Transverse colon (tissue), 4 donors: Measurements from ENCODE around the gene MCF2L2. TPM values are rescaled to one million over a fixed set of nuclear protein-coding genes. Genes with fewer than 3 reads are reported as not detected.

ENCODE experiments used
- DNase-seq: peaks from one replicate; pipeline ENCODE4 v3.0.0-alpha.2; 2019
- H3K27ac ChIP-seq, 4 donors: fragments of 200-600 bp; sonication (generic); 2 replicates each; pipeline ENCODE4 v1.5.1; 2016 to 2018; ENCODE audit warnings: inconsistent platforms in 4 of 4
- H3K27me3 ChIP-seq: fragments of 200-600 bp; sonication (generic); 2 replicates; pipeline ENCODE4 v1.5.1; 2017; ENCODE audit warnings: inconsistent platforms
- H3K36me3 ChIP-seq, 4 donors: fragments of 200-600 bp; sonication (generic); 2 replicates each; pipeline ENCODE4 v1.5.1; 2017 to 2019; ENCODE audit warnings: inconsistent platforms in 4 of 4
- H3K4me1 ChIP-seq, 4 donors: fragments of 200-600 bp; sonication (generic); 2 replicates each; pipeline ENCODE4 v1.5.1; 2017 to 2020; ENCODE audit warnings: inconsistent platforms in 4 of 4
- H3K4me3 ChIP-seq, 4 donors: fragments of 200-600 bp; sonication (generic); 1 replicate in 1 of 4; 2 replicates in 3 of 4; pipeline versions ENCODE4 v1.5.1 to v1.6.1; 2017 to 2019; ENCODE audit warnings: inconsistent platforms in 4 of 4
- H3K9me3 ChIP-seq, 2 donors: fragments of 200-600 bp; sonication (generic); 2 replicates each; pipeline ENCODE4 v1.5.1; 2017 to 2019; ENCODE audit warnings: inconsistent platforms in 2 of 2
- EP300 ChIP-seq: sonication (generic); formaldehyde crosslinking; IDR thresholded peaks from one replicate; pipeline ENCODE4 v1.6.1; 2017; ENCODE audit warnings: antibody characterized with exemption, low read depth
- POLR2A ChIP-seq: fragments of 450-650 bp; IDR thresholded peaks from one replicate; pipeline ENCODE4 v1.6.1; 2016; ENCODE audit warnings: antibody characterized with exemption, mild to moderate bottlenecking, moderate library complexity
- POLR2AphosphoS5 ChIP-seq, 3 donors: sonication (generic); formaldehyde crosslinking; IDR thresholded peaks; one replicate each; pipeline ENCODE4 v1.6.1; 2016; ENCODE audit warnings: antibody characterized with exemption in 3 of 3
- WGBS, 2 donors: methylation state at CpG; one replicate each; pipeline ENCODE4 v1.1.5; 2018; ENCODE audit warnings: low coverage in 1 of 2; 5-methylcytosine and 5-hydroxymethylcytosine counted together
- in situ Hi-C, 4 donors: fragments of 200-750 bp; cut with MboI; loops; one replicate each; pipeline versions ENCODE4 v1.15.0 to v1.15.1; 2017; ENCODE audit warnings: low sequenced_read_pairs in 3 of 4, low pct_ligation_motif_present in 1 of 4, low pct_unique_long_range_greater_than_20kb in 1 of 4
- intact Hi-C: fragments of 100-400 bp; cut with DNase I; formaldehyde crosslinking; loops from one replicate; pipeline ENCODE4 v1.15.1; 2023; ENCODE audit warnings: low total_unique reads
- total RNA-seq, 4 donors: library from RNA; depleted of rRNA; stranded (reverse); fragments of >200 nt; gene quantifications; one replicate each; pipeline ENCODE4 v1.1.0, GENCODE V29; 2016
- TF ChIP-seq, protein P1 (sequence below), 5 experiments: fragments of 200-600 bp in 3 of 5; fragments of 450-650 bp in 2 of 5; sonication (generic) in 3 of 5; IDR thresholded peaks; 1 replicate in 2 of 5; 2 replicates in 3 of 5; pipeline ENCODE4 v1.5.1; 2016 to 2017; ENCODE audit warnings: antibody characterized with exemption in 5 of 5, inconsistent platforms in 3 of 5, mild to moderate bottlenecking in 2 of 5, moderate library complexity in 1 of 5

The MCF2L2 gene
- total RNA-seq, 4 donors from 2014 or later: 0.20 to 3.7 (median 2.0) TPM

DNA sequence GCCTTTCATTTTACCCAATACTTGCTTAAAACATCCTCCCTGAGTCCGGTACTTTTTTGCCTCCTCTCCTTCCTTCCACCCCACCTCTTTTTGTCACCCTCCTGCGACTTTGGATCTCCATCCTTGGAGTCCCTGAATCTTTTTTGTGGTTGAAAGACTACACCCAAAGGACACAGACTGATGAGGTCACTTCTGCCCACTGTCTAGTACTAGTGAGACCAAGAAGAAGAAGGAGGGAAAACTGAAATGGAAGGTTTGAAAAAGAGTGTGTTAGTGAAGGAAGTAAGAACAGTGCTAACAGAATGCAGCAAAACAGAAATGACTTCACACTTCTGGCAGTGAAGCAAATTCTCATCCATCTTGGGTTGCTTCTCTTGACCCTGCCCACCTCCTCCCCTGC is 168.8 kb downstream of the MCF2L2 start:
- WGBS, 2 donors: 46 to 53% methylated on average over 2 of the region's 2 CpGs
- no peaks in the 10 kb centered on the region for H3K27me3 ChIP-seq
- peaks cover 0 to 76% (median 60%) of the 10 kb centered on the region in 4 donors for H3K4me1 ChIP-seq
- intact Hi-C loops (no loop called here), in situ Hi-C loops (no loop called here)
- no peaks in the 10 kb centered on the region for H3K9me3 ChIP-seq
- TF ChIP-seq EP300 (no peak), POLR2AphosphoS5 (IDR thresholded peaks at IDR 0.05) (no peak), POLR2A (no peak)
- TF ChIP-seq, protein P1, sequence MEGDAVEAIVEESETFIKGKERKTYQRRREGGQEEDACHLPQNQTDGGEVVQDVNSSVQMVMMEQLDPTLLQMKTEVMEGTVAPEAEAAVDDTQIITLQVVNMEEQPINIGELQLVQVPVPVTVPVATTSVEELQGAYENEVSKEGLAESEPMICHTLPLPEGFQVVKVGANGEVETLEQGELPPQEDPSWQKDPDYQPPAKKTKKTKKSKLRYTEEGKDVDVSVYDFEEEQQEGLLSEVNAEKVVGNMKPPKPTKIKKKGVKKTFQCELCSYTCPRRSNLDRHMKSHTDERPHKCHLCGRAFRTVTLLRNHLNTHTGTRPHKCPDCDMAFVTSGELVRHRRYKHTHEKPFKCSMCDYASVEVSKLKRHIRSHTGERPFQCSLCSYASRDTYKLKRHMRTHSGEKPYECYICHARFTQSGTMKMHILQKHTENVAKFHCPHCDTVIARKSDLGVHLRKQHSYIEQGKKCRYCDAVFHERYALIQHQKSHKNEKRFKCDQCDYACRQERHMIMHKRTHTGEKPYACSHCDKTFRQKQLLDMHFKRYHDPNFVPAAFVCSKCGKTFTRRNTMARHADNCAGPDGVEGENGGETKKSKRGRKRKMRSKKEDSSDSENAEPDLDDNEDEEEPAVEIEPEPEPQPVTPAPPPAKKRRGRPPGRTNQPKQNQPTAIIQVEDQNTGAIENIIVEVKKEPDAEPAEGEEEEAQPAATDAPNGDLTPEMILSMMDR (IDR thresholded peaks at IDR 0.05): no peak
- no peak for DNase-seq
- no peak overlapping the region for H3K4me3 ChIP-seq
- no peaks in the 10 kb centered on the region for H3K36me3 ChIP-seq
- peak overlapping the region; percentile 68 to 78 (median 72) for H3K27ac ChIP-seq

DNA sequence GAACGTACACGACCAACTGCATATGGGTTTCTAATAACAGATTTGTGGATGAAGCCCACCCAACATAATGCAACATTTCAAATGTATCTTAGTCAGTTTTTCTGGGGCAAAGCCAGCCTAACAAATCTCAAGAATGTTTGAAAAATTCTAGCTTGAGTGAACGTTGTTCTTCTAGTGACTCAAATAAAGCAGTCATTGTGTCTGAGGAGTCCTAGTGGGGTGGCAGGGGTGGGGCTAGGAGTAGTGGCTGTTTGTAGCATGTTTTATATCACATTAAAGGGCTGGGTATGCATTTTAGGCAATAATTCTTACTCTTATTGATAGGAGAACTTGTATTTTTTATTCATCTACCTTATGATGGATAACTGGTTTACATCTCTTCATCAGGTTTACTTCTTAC is 169.3 kb downstream of the MCF2L2 start:
- TF ChIP-seq EP300 (no peak), POLR2AphosphoS5 (IDR thresholded peaks at IDR 0.05) (no peak), POLR2A (no peak)
- TF ChIP-seq, protein P1 (IDR thresholded peaks at IDR 0.05): no peak
- Histone ChIP-seq H3K36me3 (no peaks in the 10 kb centered on the region), H3K27ac (peak overlapping the region; percentile 68 to 78 (median 72)), H3K9me3 (no peaks in the 10 kb centered on the region), H3K4me1 (peaks cover 0 to 70% (median 55%) of the 10 kb centered on the region in 4 donors), H3K4me3 (no peak overlapping the region), H3K27me3 (no peaks in the 10 kb centered on the region)
- no peak for DNase-seq
- in situ Hi-C loops: no loop called here
- 63 to 73% methylated on average over 3 of the region's 3 CpGs for WGBS, 2 donors
- intact Hi-C loops: no loop called here

DNA sequence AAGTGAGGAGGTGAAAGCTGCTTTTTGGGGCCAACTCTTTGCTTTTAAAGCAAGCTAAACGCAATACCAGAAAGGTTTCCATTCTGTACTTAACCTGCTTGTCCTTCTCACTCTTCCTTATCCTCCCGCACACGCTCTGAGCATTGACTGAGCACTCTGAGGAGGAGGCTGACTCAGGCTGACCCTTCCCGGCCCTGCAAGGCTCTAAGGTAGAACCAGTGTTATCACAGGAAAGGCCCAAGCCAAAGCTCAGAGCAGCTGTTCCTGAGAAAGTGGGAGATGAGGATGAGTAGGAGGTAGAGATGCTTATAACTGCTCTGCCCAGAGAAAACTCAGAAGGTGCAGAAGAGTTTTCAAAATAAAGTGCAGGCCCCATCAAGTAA is 173.1 kb downstream of the MCF2L2 start:
- peaks cover 0 to 44% (median 31%) of the 10 kb centered on the region in 4 donors for H3K4me1 ChIP-seq
- DNase-seq: no peak
- 55 to 71% methylated on average over 4 of the region's 4 CpGs for WGBS, 2 donors
- TF ChIP-seq POLR2A (no peak), POLR2AphosphoS5 (IDR thresholded peaks at IDR 0.05) (peak in 1 of 3 donors; percentile 63), EP300 (no peak)
- TF ChIP-seq, protein P1 (IDR thresholded peaks at IDR 0.05): no peak
- peak overlapping the region; percentile 87 to 96 (median 95) for H3K27ac ChIP-seq
- H3K4me3 ChIP-seq: peak overlapping the region in 3 of 4 donors; percentile 85 to 96 (median 95)
- no peaks in the 10 kb centered on the region for H3K27me3 ChIP-seq
- in situ Hi-C loops: no loop called here
- no peaks in the 10 kb centered on the region for H3K9me3 ChIP-seq
- intact Hi-C loops: no loop called here
- no peaks in the 10 kb centered on the region for H3K36me3 ChIP-seq

DNA sequence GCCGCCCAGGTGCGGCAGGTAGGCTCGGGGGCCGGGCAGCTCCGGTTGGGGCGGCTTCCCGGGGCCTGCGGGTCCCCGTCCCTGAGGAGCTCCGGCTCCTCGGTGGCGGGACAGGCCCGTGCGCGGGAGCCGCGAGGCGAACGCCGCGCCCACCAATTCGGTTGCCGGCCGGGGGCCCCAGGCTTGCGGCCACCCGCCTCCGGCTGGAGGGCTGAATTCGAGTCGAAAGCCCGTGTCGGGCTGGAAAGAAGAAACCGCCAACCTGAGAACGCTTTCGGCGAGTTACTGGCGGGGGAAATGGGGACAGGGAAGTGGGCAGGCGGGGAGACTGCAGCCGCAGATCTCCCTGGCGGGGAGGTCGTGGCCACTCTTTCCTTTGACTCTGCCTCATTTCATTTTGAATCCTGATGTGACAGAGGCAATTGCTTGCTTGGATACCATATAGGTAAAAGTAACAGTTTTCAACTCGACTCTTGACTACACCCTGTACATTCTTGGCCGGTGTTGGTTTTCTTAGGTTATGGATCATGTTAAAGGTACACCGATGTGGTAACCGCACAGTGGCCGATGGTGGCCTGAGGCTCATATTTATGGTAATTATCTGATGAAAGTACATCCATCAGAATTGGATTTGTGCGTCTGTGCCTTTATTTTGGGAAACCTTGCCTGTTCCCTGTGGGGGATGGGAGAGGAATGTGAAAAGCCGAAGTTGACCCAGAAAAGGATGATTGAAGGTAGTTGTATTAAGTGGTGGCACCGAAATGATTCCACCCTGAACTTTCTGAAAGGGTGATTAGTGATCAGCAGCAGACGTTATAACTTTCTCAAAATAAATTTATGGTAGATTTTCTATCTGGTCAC is 173.7 kb downstream of the MCF2L2 start:
- intact Hi-C loops: no loop called here
- WGBS, 2 donors: 12 to 38% methylated on average over 7 to 48 of the region's 49 CpGs

More for the DNA sequence above, 173.7 kb downstream of the MCF2L2 start:
- in situ Hi-C loops: no loop called here
- Histone ChIP-seq H3K27ac (peak overlapping the region; percentile 87 to 96 (median 95)), H3K4me1 (peaks cover 0 to 38% (median 25%) of the 10 kb centered on the region in 4 donors), H3K36me3 (no peaks in the 10 kb centered on the region), H3K27me3 (no peaks in the 10 kb centered on the region), H3K9me3 (no peaks in the 10 kb centered on the region), H3K4me3 (peak overlapping the region; percentile 15 to 96 (median 90))
- TF ChIP-seq, protein P1 (IDR thresholded peaks at IDR 0.05): no peak
- no peak for TF ChIP-seq POLR2A
- TF ChIP-seq EP300: no peak
- peak in 1 of 3 donors; percentile 18 for TF ChIP-seq POLR2AphosphoS5 (IDR thresholded peaks at IDR 0.05)
- DNase-seq: peak; percentile 37
